Endothelial cell of hepatic sinusoid (primary cell): ENCODE measurements around the gene KAT2B.

ENCODE experiments used
- in situ Hi-C: cut with HindIII; loops from 2 replicates; pipeline ENCODE4 v1.10.0; 2017; ENCODE audit warnings: low sequenced_read_pairs

KAT2B gene

GRCh38 chr3:20091331-20092047, 51.2 kb downstream of the KAT2B start:
- in situ Hi-C loops: no loop called here

- in situ Hi-C loops: no loop called here
These were observed 55.2 kb downstream of the KAT2B start for GRCh38 chr3:20095470-20095869.

GRCh38 chr3:20096135-20096685, 56.0 kb downstream of the KAT2B start:
- in situ Hi-C loops: no loop called here

DNA sequence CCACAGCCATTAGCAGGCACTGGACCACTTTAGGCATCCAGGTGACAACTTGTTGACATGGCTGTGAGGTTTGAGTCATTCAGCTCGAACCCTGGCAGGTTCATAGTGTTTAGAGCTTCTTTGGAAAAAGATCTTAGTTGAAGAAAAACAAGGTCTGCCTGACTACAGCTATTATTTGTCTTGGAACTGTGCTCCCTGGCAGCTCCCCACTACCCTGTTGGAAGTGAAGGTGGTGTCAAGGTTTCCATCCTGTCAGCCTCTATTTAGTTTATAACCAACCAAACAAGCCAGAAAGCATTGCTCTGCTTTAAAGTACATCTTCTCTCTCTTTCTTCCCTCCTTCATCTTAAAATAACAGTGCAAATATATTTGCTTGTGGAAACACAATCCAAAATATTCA, 56.8 kb downstream of the KAT2B start:
- in situ Hi-C loops: no loop called here

DNA sequence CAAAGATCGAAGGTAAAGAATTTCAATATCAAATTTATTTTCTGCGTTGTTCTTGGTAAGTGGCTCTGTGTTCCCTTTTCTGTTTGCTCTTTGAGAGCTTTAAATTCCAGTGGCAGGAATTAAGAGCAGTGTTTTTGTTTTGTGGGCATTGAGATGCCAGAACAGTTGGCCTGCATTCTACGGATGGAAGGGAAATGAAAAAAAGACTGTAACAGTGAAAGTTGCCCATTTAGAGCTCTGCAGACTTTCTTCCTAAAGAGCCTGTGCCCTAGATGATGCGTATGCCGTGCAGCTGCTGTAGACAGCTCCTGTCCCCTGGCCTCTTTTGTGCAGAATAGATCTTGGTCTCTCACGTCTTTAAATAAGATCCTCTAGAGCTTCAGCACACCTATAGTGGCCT, 58.8 kb downstream of the KAT2B start:
- in situ Hi-C loops: no loop called here

DNA sequence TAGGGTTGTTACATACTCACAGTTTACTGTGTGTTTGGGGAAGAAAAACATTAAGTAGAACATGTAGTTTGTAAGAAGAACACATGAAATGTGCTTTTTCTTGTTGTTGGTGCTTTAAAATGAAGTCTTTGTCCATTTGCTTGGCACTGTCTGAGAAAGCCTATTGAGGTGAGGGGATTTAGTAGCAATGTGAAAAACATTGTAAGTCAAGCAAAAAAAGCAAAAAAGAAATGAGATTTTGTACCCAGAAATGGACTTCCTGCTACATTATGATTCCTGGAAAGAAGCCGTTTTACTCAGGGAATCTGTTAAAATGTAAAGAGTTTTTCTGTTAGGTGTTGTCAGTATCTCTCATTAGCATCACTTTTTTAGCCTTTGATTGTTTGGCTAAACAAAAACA, 59.9 kb downstream of the KAT2B start:
- in situ Hi-C loops: no loop called here

DNA sequence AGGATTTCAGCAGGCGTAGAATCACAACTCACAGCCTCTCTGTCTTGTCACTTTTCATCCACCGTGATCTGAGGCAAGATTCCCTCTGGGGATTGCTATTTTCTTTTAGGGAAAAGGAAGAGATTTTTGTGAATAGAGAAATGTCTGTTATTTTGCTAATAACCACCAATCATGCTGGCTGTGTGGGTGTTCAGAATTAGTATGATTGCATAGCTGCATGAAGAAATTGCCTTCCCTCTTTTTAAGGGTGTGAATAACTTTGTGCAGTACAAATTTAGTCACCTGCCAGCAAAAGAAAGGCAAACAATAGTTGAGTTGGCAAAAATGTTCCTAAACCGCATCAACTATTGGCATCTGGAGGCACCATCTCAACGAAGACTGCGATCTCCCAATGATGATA, 60.8 kb downstream of the KAT2B start:
- in situ Hi-C loops: no loop called here

GRCh38 chr3:20103731-20104130, 63.5 kb downstream of the KAT2B start:
- in situ Hi-C loops: no loop called here

DNA sequence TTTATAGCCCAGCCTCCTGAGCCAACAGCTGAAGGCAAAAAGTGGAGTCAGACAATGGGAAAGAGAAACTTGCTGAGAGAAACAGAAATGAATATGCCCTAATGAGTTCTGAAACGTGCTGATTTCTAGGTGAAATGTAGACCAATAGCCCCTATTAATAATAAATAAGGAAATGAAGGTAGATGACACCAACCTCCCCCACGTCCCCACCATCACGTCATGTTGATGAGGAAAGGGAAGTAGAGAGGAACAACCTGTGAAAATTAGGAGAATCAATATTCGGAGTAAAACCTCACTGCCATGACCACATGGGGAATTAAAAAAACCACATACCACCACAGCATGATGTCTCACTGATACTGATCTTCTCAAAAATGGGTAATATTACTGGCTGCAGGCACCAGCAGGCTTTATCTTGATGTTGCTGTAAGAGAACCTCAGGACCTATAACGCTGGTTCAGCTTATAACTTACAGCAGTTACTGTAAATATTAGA, 64.0 kb downstream of the KAT2B start:
- in situ Hi-C loops: no loop called here

GRCh38 chr3:20105513-20106280, 65.5 kb downstream of the KAT2B start:
- in situ Hi-C loops: loop anchor here (5.0 kb wide), 1 partner anchor 52 kb away; no protein-coding TSS in a partner anchor

- in situ Hi-C loops: loop anchor here (5.0 kb wide), 1 partner anchor 50 kb away; no protein-coding TSS in a partner anchor
These were observed 67.5 kb downstream of the KAT2B start for GRCh38 chr3:20107722-20108121.

DNA sequence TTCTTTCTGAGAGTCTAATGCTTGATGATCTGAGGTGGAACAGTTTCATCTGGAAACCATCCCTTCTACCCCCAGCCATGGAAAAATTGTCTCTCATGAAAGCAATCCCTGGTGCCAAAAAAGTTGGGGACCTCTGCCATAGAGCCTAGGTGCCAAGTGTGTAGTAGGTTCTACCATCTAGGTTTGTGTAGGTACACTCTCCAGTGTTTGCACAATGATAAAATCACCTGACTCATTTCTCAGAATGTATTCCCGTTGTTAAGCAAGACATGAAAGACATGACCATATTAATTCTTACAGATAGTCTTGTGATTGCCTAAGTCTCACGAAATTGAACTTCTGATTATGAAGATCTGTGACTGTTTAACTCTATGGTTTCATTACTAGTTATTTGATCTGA, 68.6 kb downstream of the KAT2B start:
- in situ Hi-C loops: loop anchor here (5.0 kb wide), 1 partner anchor 48 kb away; no protein-coding TSS in a partner anchor

- in situ Hi-C loops: no loop called here
These were observed 70.6 kb downstream of the KAT2B start for GRCh38 chr3:20110826-20111225.

DNA sequence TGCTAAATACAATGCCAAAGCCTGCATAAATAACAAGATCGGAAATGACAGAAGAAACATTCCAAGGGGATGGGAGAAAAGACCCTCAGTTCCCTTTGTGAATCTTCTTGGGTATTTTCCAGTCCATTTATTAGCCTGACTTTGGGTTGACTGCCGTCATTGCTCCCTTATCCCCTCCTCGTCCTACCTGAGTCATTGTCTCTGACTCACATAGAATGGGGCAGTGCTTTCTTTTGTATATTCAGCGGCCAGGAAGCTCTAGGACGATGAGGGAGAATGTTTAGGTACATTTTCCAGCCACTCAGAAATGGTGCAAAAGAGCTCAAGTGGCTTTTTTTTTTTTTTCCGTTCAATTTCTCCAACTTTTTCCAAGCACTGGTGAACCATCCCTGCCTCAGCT, 71.6 kb downstream of the KAT2B start:
- in situ Hi-C loops: no loop called here

GRCh38 chr3:20121088-20121487, 80.8 kb downstream of the KAT2B start:
- in situ Hi-C loops: no loop called here

GRCh38 chr3:20123131-20123652, 82.9 kb downstream of the KAT2B start:
- in situ Hi-C loops: no loop called here

- in situ Hi-C loops: no loop called here
These were observed 85.0 kb downstream of the KAT2B start for GRCh38 chr3:20125289-20125688.

GRCh38 chr3:20125897-20126296, 85.7 kb downstream of the KAT2B start:
- in situ Hi-C loops: no loop called here

DNA sequence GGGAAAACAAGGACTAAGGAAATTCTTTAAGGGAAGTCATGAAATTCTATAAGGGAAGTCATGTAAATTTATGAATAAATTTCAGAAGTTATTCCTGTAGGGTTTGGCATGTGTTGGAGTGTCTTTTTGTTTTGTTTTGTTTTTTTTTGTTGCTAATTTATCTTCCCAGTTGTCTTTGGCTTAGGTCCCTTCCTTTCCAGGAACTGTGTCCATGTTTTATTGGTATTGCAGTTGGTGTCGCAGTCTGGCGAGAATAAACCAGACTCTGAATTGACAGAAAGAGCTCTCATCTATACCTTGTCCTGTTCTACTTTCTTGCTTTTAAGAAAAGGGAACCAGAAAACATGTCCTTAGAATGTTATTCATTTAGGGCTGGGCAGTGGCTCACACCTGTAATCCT, 88.1 kb downstream of the KAT2B start:
- in situ Hi-C loops: no loop called here

DNA sequence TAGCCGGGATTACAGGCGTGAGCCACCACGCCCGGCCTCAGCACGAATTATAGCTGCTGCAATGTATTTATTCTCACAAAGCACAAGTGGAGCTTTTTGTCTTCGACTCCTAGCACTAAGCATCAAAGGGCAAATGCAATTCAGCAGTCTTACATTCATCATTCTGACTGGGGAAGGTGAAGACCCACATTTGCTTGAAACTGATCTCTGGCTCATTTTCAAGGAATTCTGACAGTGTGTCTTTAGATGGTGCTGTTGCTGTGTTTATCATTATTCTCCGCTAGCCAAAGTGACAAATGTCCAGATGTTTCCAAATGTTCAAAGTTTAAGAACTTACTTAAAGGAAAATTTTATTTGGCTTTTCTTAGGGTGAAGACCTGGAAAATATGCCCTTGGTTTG, 89.9 kb downstream of the KAT2B start:
- in situ Hi-C loops: no loop called here

DNA sequence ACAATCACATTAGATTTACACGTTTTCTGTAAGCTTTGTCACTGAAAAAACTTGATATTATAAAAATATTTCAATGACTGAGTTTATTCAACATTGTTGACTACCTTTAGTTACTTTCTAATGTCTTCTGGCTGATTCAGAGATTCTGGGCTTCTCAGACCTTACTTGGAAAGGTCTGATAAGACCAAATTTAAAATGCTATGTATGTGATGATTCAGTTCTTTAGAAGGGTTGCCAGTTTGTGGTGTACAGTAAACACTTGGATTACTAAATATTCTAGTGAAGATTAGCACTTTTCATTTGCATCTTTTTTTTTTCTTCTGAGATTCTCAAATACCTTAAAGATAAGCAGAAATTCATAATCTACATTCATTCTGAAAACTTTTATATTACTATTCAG, 96.0 kb downstream of the KAT2B start:
- in situ Hi-C loops: no loop called here

DNA sequence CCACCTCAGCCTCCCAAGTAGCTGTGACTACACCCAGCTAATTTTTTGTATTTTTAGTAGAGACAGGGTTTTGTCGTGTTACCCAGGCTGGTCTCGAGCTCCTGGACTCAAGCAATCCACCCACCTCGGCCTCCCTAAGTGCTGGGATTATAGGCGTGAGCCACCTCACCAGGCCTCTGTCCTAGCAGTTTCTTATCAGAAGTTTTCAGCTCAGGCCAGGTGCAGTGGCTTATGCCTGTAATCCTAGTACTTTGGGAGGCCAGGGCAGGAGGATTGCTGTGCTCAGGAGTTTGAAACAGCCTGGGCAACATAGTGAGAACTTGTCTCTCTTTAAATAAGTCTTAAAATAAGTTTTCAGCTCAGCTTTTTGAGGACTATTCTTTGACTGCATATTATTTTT, 97.4 kb downstream of the KAT2B start:
- in situ Hi-C loops: no loop called here
